Lower lobe of right lung (tissue), 2 donors: ENCODE measurements around the gene JMJD8. TPM values are rescaled to one million over a fixed set of nuclear protein-coding genes. Genes with fewer than 3 reads are reported as not detected.

Experiments
- ATAC-seq, 2 donors: fragments of 200-7000 bp; cut with Tn5 transposase; one replicate each; pipeline ENCODE4 v1.9.1; 2020 to 2022; ENCODE audit warnings: mild to moderate bottlenecking in 2 of 2, moderate library complexity in 2 of 2
- DNase-seq: peaks from one replicate; pipeline ENCODE4 v3.0.0-alpha.2; 2020
- H3K27ac ChIP-seq: fragments of 200-600 bp; one replicate; pipeline ENCODE4 v1.8.0; 2022
- H3K27me3 ChIP-seq: fragments of 200-600 bp; one replicate; pipeline ENCODE4 v1.8.0; 2022; ENCODE audit warnings: low read depth
- H3K36me3 ChIP-seq: fragments of 200-600 bp; one replicate; pipeline ENCODE4 v1.8.0; 2022; ENCODE audit warnings: mild to moderate bottlenecking
- H3K4me1 ChIP-seq: fragments of 200-600 bp; one replicate; pipeline ENCODE4 v1.8.0; 2022
- H3K4me3 ChIP-seq: fragments of 200-600 bp; one replicate; pipeline ENCODE4 v1.8.0; 2022; ENCODE audit warnings: mild to moderate bottlenecking
- H3K9me3 ChIP-seq: fragments of 200-600 bp; one replicate; pipeline ENCODE4 v1.8.0; 2022
- intact Hi-C: fragments of 100-400 bp; cut with DNase I; formaldehyde crosslinking; loops from one replicate; pipeline ENCODE4 v1.11.0; 2022
- total RNA-seq: library from RNA; stranded (reverse); fragmentation: NEBNext Ultra II Directional; extraction: Animal tissue kit (Norgen Biotek cat#: 25700); gene quantifications from one replicate; pipeline ENCODE4 v1.2.1, GENCODE V29; 2021
- TF ChIP-seq, protein P1 (sequence below): fragments of 200-600 bp; IDR thresholded peaks from one replicate; pipeline ENCODE4 v1.8.0; 2022; ENCODE audit warnings: antibody characterized with exemption, mild to moderate bottlenecking
- donor health status: DM: no; HTN: yes; CAD: no; lungs with severe emphysema.

JMJD8 gene
- total RNA-seq, 1 donor from 2014 or later = 43.2 TPM

- DNase-seq = peak; percentile 75
- H3K27ac ChIP-seq = peak within 1 kb of the TSS; percentile 38
Observed at GRCh38 chr16:726438-727290, 42.5 kb upstream of the JMJD8 start, which contains the start of the genes CCDC78 and HAGHL. CCDC78 (minus strand) TSS chr16:726443; CDS start chr16:726367, 76 bp downstream. HAGHL (plus strand) TSS chr16:727106; CDS start chr16:727510, 404 bp downstream.

GRCh38 chr16:726188-726437 lies 42.0 kb upstream of the JMJD8 start:
- Histone ChIP-seq H3K27ac (no peak overlapping the region), H3K27me3 (peaks cover 31% of the 10 kb centered on the region), H3K36me3 (peaks cover 5% of the 10 kb centered on the region), H3K9me3 (no peaks in the 10 kb centered on the region), H3K4me3 (peak overlapping the region; percentile 58), H3K4me1 (peaks cover 32% of the 10 kb centered on the region)
- intact Hi-C loops = no loop called here
- TF ChIP-seq, protein P1, sequence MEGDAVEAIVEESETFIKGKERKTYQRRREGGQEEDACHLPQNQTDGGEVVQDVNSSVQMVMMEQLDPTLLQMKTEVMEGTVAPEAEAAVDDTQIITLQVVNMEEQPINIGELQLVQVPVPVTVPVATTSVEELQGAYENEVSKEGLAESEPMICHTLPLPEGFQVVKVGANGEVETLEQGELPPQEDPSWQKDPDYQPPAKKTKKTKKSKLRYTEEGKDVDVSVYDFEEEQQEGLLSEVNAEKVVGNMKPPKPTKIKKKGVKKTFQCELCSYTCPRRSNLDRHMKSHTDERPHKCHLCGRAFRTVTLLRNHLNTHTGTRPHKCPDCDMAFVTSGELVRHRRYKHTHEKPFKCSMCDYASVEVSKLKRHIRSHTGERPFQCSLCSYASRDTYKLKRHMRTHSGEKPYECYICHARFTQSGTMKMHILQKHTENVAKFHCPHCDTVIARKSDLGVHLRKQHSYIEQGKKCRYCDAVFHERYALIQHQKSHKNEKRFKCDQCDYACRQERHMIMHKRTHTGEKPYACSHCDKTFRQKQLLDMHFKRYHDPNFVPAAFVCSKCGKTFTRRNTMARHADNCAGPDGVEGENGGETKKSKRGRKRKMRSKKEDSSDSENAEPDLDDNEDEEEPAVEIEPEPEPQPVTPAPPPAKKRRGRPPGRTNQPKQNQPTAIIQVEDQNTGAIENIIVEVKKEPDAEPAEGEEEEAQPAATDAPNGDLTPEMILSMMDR = no peak
- DNase-seq (no peak), ATAC-seq (no peak)

More at GRCh38 chr16:726438-727290, 42.5 kb upstream of the JMJD8 start, which contains the start of the genes CCDC78 and HAGHL:
- intact Hi-C loops = no loop called here
- TF ChIP-seq, protein P1 = no peak
- peaks cover 5% of the 10 kb centered on the region for H3K36me3 ChIP-seq
- H3K4me1 ChIP-seq = peaks cover 29% of the 10 kb centered on the region
- peak; percentile 21 to 46 for ATAC-seq
- no peaks in the 10 kb centered on the region for H3K9me3 ChIP-seq
- peak within 1 kb of the TSS; percentile 58 for H3K4me3 ChIP-seq
- peaks cover 31% of the 10 kb centered on the region for H3K27me3 ChIP-seq

GRCh38 chr16:725463-726187 lies 41.5 kb upstream of the JMJD8 start:
- TF ChIP-seq, protein P1 = no peak
- Histone ChIP-seq H3K9me3 (no peaks in the 10 kb centered on the region), H3K27me3 (peaks cover 31% of the 10 kb centered on the region), H3K36me3 (peaks cover 5% of the 10 kb centered on the region), H3K4me3 (no peak overlapping the region), H3K4me1 (peaks cover 33% of the 10 kb centered on the region), H3K27ac (no peak overlapping the region)
- intact Hi-C loops = no loop called here
- DNase-seq (no peak), ATAC-seq (no peak)

GRCh38 chr16:725041-725376 lies 40.9 kb upstream of the JMJD8 start:
- TF ChIP-seq, protein P1 = no peak
- peaks cover 39% of the 10 kb centered on the region for H3K4me1 ChIP-seq
- H3K4me3 ChIP-seq = no peak overlapping the region
- ATAC-seq = no peak
- H3K36me3 ChIP-seq = peaks cover 5% of the 10 kb centered on the region
- no peak overlapping the region for H3K27ac ChIP-seq
- no peak for DNase-seq
- no peaks in the 10 kb centered on the region for H3K9me3 ChIP-seq
- intact Hi-C loops = no loop called here
- peaks cover 31% of the 10 kb centered on the region for H3K27me3 ChIP-seq

DNA sequence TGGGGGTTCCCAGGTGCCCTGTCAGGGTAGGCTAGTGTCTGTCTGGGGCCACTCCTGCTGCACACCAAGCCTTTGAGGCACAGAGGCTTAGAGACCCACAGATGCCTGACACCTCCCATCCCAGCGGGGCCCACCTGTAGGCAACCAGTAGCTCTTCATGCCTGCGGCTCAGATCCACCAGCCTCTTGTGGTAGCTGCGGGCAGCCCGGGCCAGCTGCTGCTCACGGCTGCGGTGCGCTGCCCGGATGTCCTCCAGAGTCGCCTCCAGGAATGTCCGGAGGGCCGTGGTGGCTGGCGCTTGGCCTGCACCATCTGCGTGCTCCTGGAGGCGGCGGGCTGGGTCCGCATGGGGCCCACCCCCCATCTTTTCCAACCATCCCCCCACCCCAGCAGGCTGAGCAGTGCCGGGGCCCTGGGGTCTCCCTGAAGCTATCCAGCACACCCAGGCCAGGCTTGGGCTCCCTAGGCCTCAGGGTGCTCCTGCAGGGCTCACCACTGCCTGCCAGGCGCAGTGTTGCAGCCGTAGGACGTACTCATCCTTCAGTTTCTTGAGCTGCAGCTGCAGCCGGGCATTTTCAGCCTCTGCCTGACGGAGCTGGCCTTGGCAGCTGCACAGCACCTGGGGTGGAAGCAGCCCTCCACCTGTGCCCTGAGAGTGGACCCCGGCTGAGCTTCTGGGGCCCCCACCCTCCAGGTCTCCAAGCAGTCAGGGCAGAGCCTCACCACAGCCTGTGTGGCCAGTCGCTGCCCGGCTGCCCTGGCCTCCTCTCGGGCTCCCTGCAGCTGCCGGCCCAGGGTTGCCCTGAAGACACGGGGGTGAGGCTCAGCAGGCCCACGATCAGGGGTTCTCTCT lies 40.3 kb upstream of the JMJD8 start:
- DNase-seq = no peak
- Histone ChIP-seq H3K27ac (no peak overlapping the region), H3K27me3 (peaks cover 31% of the 10 kb centered on the region), H3K4me1 (peaks cover 45% of the 10 kb centered on the region), H3K36me3 (peaks cover 5% of the 10 kb centered on the region), H3K9me3 (no peaks in the 10 kb centered on the region), H3K4me3 (no peak overlapping the region)
- intact Hi-C loops = no loop called here
- no peak for ATAC-seq
- TF ChIP-seq, protein P1 = no peak
